Measurements from ENCODE around the gene FMN2. TPM values are rescaled to one million over a fixed set of nuclear protein-coding genes. Genes with fewer than 3 reads are reported as not detected.

The FMN2 gene
- total and polyA plus RNA-seq, 2 donors (not counting 1 experiment from before 2014, with no cell fraction given): 8.0 to 13.7 TPM

- Histone ChIP-seq H3K27ac (ENCODE audit: insufficient read depth, low read length) (peak overlapping the region; percentile 37), H3K9me3 (ENCODE audit: control insufficient read depth, insufficient read depth, low read depth, low read length) (no peaks in the 10 kb centered on the region), H3K4me1 (ENCODE audit: control insufficient read depth, extremely low read depth, insufficient read depth, low read length) (no peaks in the 10 kb centered on the region), H3K27me3 (ENCODE audit: control insufficient read depth, insufficient read depth, low read length) (no peaks in the 10 kb centered on the region), H3K36me3 (ENCODE audit: control insufficient read depth, insufficient read depth, low read length) (no peaks in the 10 kb centered on the region), H3K79me2 (ENCODE audit: control insufficient read depth, insufficient read depth, low read length) (peaks cover 12% of the 10 kb centered on the region), H3K4me2 (ENCODE audit: extremely low read depth, insufficient read depth, low read length) (peak overlapping the region; percentile 92), H3K4me3 (replicated peaks in 1 of 4; ENCODE audit: control extremely low read depth in 1 of 4, insufficient read depth in 1 of 4, low read depth in 3 of 4, low read length in 4 of 4) (peak overlapping the region; percentile 37 to 79 (median 47)), H3K9ac (ENCODE audit: insufficient read depth, low read length) (peak overlapping the region; percentile 64), H2AFZ (ENCODE audit: low read length) (peak overlapping the region; percentile 71), H4K20me1 (ENCODE audit: control insufficient read depth, extremely low read depth, insufficient read depth, low read length) (no peaks in the 10 kb centered on the region)
- DNase-seq (ENCODE audit: low read depth in 2 of 2): peak in 1 of 2 donors; percentile 45
- TF ChIP-seq CTCF (conservative IDR thresholded peaks at IDR 0.05 in 1 of 2, IDR thresholded peaks at IDR 0.05 in 1 of 2; ENCODE audit: low read depth in 1 of 2, low read length in 2 of 2): no peak
- no peak for TF ChIP-seq EZH2 (IDR thresholded peaks at IDR 0.05; ENCODE audit: low read length, missing control alignments)
These were observed 1.7 kb downstream of the FMN2 start for GRCh38 chr1:240093120-240093961.

- Histone ChIP-seq H3K79me2 (ENCODE audit: control insufficient read depth, insufficient read depth, low read length) (peaks cover 12% of the 10 kb centered on the region), H3K27me3 (ENCODE audit: control insufficient read depth, insufficient read depth, low read length) (no peaks in the 10 kb centered on the region), H3K9ac (ENCODE audit: insufficient read depth, low read length) (no peak overlapping the region), H3K4me2 (ENCODE audit: extremely low read depth, insufficient read depth, low read length) (peak overlapping the region; percentile 92), H3K9me3 (ENCODE audit: control insufficient read depth, insufficient read depth, low read depth, low read length) (no peaks in the 10 kb centered on the region), H4K20me1 (ENCODE audit: control insufficient read depth, extremely low read depth, insufficient read depth, low read length) (no peaks in the 10 kb centered on the region), H3K4me3 (replicated peaks in 1 of 4; ENCODE audit: control extremely low read depth in 1 of 4, insufficient read depth in 1 of 4, low read depth in 3 of 4, low read length in 4 of 4) (peak overlapping the region in 3 of 4 experiments; percentile 45 to 79 (median 49)), H2AFZ (ENCODE audit: low read length) (no peak overlapping the region), H3K36me3 (ENCODE audit: control insufficient read depth, insufficient read depth, low read length) (no peaks in the 10 kb centered on the region), H3K4me1 (ENCODE audit: control insufficient read depth, extremely low read depth, insufficient read depth, low read length) (no peaks in the 10 kb centered on the region), H3K27ac (ENCODE audit: insufficient read depth, low read length) (no peak overlapping the region)
- TF ChIP-seq CTCF (conservative IDR thresholded peaks at IDR 0.05 in 1 of 2, IDR thresholded peaks at IDR 0.05 in 1 of 2; ENCODE audit: low read depth in 1 of 2, low read length in 2 of 2) (no peak), EZH2 (IDR thresholded peaks at IDR 0.05; ENCODE audit: low read length, missing control alignments) (no peak)
- peak in 1 of 2 donors; percentile 20 for DNase-seq (ENCODE audit: low read depth in 2 of 2)
These were observed 2.5 kb downstream of the FMN2 start for GRCh38 chr1:240094041-240094722.

- H4K20me1 ChIP-seq (ENCODE audit: control insufficient read depth, extremely low read depth, insufficient read depth, low read length): no peaks in the 10 kb centered on the region
- H2AFZ ChIP-seq (ENCODE audit: low read length): no peak overlapping the region
- no peaks in the 10 kb centered on the region for H3K27me3 ChIP-seq (ENCODE audit: control insufficient read depth, insufficient read depth, low read length)
- no peak overlapping the region for H3K9ac ChIP-seq (ENCODE audit: insufficient read depth, low read length)
- H3K27ac ChIP-seq (ENCODE audit: insufficient read depth, low read length): no peak overlapping the region
- no peaks in the 10 kb centered on the region for H3K4me1 ChIP-seq (ENCODE audit: control insufficient read depth, extremely low read depth, insufficient read depth, low read length)
- peaks cover 12% of the 10 kb centered on the region for H3K79me2 ChIP-seq (ENCODE audit: control insufficient read depth, insufficient read depth, low read length)
- DNase-seq (ENCODE audit: low read depth in 2 of 2): no peak
- H3K4me2 ChIP-seq (ENCODE audit: extremely low read depth, insufficient read depth, low read length): no peak overlapping the region
- TF ChIP-seq EZH2 (IDR thresholded peaks at IDR 0.05; ENCODE audit: low read length, missing control alignments) (no peak), CTCF (conservative IDR thresholded peaks at IDR 0.05 in 1 of 2, IDR thresholded peaks at IDR 0.05 in 1 of 2; ENCODE audit: low read depth in 1 of 2, low read length in 2 of 2) (no peak)
- no peak overlapping the region for H3K4me3 ChIP-seq (replicated peaks in 1 of 4; ENCODE audit: control extremely low read depth in 1 of 4, insufficient read depth in 1 of 4, low read depth in 3 of 4, low read length in 4 of 4)
- no peaks in the 10 kb centered on the region for H3K9me3 ChIP-seq (ENCODE audit: control insufficient read depth, insufficient read depth, low read depth, low read length)
- no peaks in the 10 kb centered on the region for H3K36me3 ChIP-seq (ENCODE audit: control insufficient read depth, insufficient read depth, low read length)
These were observed 5.3 kb downstream of the FMN2 start for GRCh38 chr1:240096974-240097373.
